GM12865 (cell line): Measurements from ENCODE around the gene TTLL1.

ENCODE experiments used
- DNase-seq: peaks from one replicate; pipeline ENCODE4 v3.0.0; 2010; ENCODE audit warnings: low read depth
- H3K4me3 ChIP-seq: 2 replicates; pipeline ENCODE4 v1.5.1; 2011; ENCODE audit warnings: mild to moderate bottlenecking, low read depth, low read length, control low read depth
- CTCF ChIP-seq: IDR thresholded peaks from 2 replicates; pipeline ENCODE4 v1.5.1; 2011; ENCODE audit warnings: low read length, control low read depth, low read depth, inconsistent platforms; ENCODE audit not compliant: insufficient read depth; ENCODE audit errors: missing control alignments

TTLL1 gene

GRCh38 chr22:43044290-43044712 lies 44.9 kb downstream of the TTLL1 start:
- TF ChIP-seq CTCF = no peak
- no peak overlapping the region for H3K4me3 ChIP-seq
- DNase-seq = no peak

DNA sequence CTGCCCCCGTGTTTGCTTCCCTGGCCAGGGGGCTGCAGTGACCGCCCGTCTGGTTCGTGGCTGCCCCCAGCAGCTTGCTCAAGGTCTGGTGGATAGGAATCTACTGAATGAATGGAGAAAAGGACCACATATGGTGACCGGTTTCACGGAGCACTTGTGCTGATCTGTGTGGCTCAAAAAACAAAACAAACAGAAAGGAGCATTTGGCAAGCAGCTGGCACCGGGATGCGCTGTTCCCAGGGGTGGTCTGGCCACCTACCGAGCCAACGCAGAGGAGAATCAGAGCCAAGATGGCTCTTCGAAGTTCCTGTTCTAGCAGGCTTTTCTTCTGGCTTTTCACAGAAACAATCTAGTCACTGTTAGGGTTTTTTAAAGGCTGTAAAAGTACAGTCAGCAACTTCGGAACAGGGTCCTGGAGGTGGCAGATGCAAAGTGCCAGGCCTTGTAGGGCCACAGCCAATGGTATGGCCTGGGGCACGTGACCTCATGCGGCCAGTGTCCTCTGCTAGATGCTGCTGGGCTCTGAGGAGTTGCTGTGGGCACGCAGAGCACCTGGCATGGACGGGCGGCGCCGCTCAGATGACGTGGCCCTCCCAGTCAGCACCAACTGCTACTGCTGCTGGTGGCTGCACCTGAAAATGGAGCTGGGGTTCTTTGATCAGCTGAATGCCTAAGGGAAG lies 47.0 kb downstream of the TTLL1 start:
- no peak overlapping the region for H3K4me3 ChIP-seq
- DNase-seq = no peak
- TF ChIP-seq CTCF = no peak

GRCh38 chr22:43039800-43040199 lies 49.4 kb downstream of the TTLL1 start:
- no peak overlapping the region for H3K4me3 ChIP-seq
- TF ChIP-seq CTCF = no peak
- no peak for DNase-seq

GRCh38 chr22:43038325-43038724 lies 50.9 kb downstream of the TTLL1 start:
- no peak for TF ChIP-seq CTCF
- no peak overlapping the region for H3K4me3 ChIP-seq
- no peak for DNase-seq

DNA sequence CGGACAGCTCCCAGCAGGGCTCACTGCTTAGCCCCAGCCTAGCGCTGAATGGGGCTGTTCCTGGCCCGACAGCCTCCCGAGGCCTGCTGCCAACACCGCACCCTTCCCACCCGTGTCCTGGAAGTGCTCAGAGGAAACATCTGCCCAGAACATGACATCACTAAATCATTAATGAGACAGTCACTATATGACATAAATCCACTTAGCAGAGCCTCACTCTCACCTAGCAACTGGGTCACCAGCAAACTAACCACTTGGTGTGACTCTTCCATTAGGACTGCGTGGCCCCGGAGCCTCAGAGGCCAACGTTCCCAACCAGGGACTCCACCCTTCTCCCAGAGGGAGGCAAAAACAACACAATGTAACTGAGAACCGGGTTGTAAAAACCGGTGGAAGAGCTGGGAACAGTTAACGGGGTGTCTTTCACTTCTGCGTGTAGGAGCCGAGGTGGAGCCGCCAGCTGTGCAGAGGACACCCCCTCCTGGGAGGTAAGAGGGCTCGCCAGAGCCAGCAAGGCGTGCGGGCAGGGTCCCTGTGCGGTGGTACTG lies 52.8 kb downstream of the TTLL1 start:
- no peak for TF ChIP-seq CTCF
- DNase-seq = no peak
- H3K4me3 ChIP-seq = no peak overlapping the region

DNA sequence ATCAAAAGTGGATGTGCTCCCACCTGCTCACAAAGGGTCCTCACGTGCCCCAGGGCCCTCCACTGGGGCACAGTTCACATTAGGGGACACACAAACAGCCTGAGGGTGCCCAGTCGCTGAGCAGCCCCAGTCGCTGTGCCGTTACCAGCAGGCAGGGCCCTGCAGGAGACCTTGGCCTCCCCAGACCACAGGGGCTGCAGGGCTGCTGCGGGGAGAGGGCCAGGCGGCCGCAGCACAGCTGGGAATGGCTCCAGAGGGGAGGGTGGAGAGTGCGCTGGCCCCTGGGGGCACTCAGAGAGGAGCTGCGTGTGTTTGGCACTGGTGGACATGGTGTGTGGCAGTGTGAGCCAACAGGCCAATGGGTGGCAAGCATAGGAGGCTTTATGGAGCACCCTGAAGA lies 53.9 kb downstream of the TTLL1 start:
- no peak for DNase-seq
- H3K4me3 ChIP-seq = no peak overlapping the region
- no peak for TF ChIP-seq CTCF

GRCh38 chr22:43031617-43032016 lies 57.6 kb downstream of the TTLL1 start:
- TF ChIP-seq CTCF = no peak
- DNase-seq = no peak
- H3K4me3 ChIP-seq = no peak overlapping the region
